Endometrium (tissue), 2 donors: ENCODE results near the gene RAB39A.
"Not testable (repeated sequence)": the region's sequence is repeated elsewhere in the genome, so short reads cannot be mapped to it uniquely, and the experiment has no call there.

Experiments used
- FAIRE-seq: peaks from 2 replicates; lab custom pipeline; 2012; peaks lifted over from hg19 to GRCh38; lab: Jason Lieb, UNC
- donor health status: control.
- donor health status: control.

The RAB39A gene

GRCh38 chr11:107928046-107928766 is at the start of gene RAB39A:
RAB39A (plus strand) TSS chr11:107928448; CDS start chr11:107928569, 121 bp downstream.
- no peak for FAIRE-seq

- FAIRE-seq: not testable (repeated sequence)
Observed at GRCh38 chr11:107881471-107881870, 46.8 kb upstream of the RAB39A start.

- no peak for FAIRE-seq
Observed at GRCh38 chr11:107882095-107882820, 46.0 kb upstream of the RAB39A start.

- FAIRE-seq: no peak
Observed at GRCh38 chr11:107898270-107898669, 30.0 kb upstream of the RAB39A start.

GRCh38 chr11:107908211-107908610 is 20.0 kb upstream of the RAB39A start:
- no peak for FAIRE-seq

- not testable (repeated sequence) for FAIRE-seq
Observed at GRCh38 chr11:107912415-107912814, 15.8 kb upstream of the RAB39A start.

- FAIRE-seq: no peak
Observed at GRCh38 chr11:107915229-107915628, 13.0 kb upstream of the RAB39A start.

- FAIRE-seq: no peak
Observed at GRCh38 chr11:107916671-107917241, 11.5 kb upstream of the RAB39A start.

GRCh38 chr11:107921997-107922396 is 6.3 kb upstream of the RAB39A start:
- no peak for FAIRE-seq

GRCh38 chr11:107923519-107923918 is 4.7 kb upstream of the RAB39A start:
- not testable (repeated sequence) for FAIRE-seq

- FAIRE-seq: no peak
Observed at GRCh38 chr11:107924306-107924705, 3.9 kb upstream of the RAB39A start.

- no peak for FAIRE-seq
Observed at GRCh38 chr11:107927559-107927958, 689 bp upstream of the RAB39A start.

GRCh38 chr11:107928767-107929507 is 689 bp downstream of the RAB39A start:
- no peak for FAIRE-seq

GRCh38 chr11:107929611-107930200 is 1.5 kb downstream of the RAB39A start:
- FAIRE-seq: no peak

GRCh38 chr11:107931206-107931605 is 3.0 kb downstream of the RAB39A start:
- no peak for FAIRE-seq

GRCh38 chr11:107947904-107948303 is 19.7 kb downstream of the RAB39A start:
- no peak for FAIRE-seq

GRCh38 chr11:107948328-107948727 is 20.1 kb downstream of the RAB39A start:
- not testable (repeated sequence) for FAIRE-seq

GRCh38 chr11:107951155-107951554 is 22.9 kb downstream of the RAB39A start:
- no peak for FAIRE-seq

GRCh38 chr11:107953446-107953845 is 25.2 kb downstream of the RAB39A start:
- FAIRE-seq: no peak

GRCh38 chr11:107956543-107956942 is 28.3 kb downstream of the RAB39A start:
- FAIRE-seq: no peak

- no peak for FAIRE-seq
Observed at GRCh38 chr11:107957109-107957588, 28.9 kb downstream of the RAB39A start.

- FAIRE-seq: no peak
Observed at GRCh38 chr11:107961480-107961879, 33.2 kb downstream of the RAB39A start.
